OCI-LY3 (cell line): ENCODE results near the gene TRIM54.

Source experiments
- CTCF ChIP-seq: fragments of 200-600, 300-600 bp; sonication (generic); IDR thresholded peaks from 2 replicates; pipeline ENCODE4 v1.5.1; 2014; ENCODE audit warnings: antibody characterized with exemption, low read length, low read depth
- EZH2phosphoT487 ChIP-seq: fragments of 200-600 bp; shearing (Covaris generic); IDR thresholded peaks from 2 replicates; pipeline ENCODE4 v1.6.1; 2018; ENCODE audit warnings: antibody characterized with exemption, mixed run types, low read depth

GRCh38 chr2:27245116-27245515 is 37.1 kb upstream of the TRIM54 start:
- no peak for TF ChIP-seq CTCF
- TF ChIP-seq EZH2phosphoT487: no peak
